ENCODE data around the gene REXO5.

The REXO5 gene

GRCh38 chr16:20878682-20879147 lies 72.4 kb downstream of the REXO5 start:
- no peak for DNase-seq

- DNase-seq: peak; percentile 41
These were observed 73.1 kb downstream of the REXO5 start for GRCh38 chr16:20879175-20880040.

GRCh38 chr16:20880867-20881502 lies 74.7 kb downstream of the REXO5 start:
- DNase-seq: no peak

DNA sequence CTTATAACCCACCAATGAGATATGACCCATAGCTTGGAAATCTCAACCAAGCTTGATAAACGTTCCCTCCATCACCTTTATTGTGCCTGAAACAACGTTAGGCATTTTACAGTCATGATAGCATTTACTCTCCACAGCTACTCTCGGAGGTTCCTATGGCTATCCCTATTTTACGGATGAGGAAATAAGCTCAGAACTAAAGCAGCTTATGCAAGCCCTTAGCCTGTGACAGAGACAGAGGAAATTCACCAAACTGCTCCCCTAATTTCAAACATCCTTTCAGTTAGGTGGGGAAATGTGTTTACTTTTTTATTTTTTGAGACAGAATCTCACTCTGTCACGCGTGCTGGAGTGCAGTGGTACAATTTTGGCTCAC lies 75.2 kb downstream of the REXO5 start:
- no peak for DNase-seq

DNA sequence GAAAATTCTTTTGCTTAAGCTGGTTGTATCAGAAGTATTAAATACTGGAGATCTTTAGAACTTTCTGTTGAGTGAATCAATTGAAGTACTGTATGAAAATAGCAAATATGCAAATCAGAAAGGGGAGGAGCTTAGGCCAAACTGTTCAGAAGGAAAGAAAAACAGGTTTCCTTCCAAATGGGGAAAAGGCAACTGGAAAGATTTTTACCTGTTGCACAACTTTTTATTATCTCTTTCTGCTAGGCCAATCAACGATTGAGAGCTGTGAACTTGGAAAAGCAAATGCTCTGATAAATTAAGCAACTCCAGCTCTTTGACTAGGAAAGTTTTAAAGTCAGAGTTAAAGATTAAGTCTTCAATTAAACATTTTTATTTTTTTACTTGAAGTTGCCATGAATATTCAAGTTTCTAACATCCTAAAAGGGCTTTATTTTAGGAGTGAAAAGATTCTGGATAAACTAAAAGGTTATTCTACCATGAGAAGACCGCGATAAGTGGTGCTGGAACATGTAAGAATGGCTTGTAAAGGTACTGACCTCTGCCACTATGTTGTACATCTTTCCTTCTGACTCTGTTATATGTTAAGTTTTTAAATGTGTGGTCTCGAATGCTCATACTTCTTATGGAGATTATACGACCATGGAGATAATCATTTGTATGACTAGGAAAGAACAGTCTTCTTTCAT lies 77.4 kb downstream of the REXO5 start:
- no peak for DNase-seq

DNA sequence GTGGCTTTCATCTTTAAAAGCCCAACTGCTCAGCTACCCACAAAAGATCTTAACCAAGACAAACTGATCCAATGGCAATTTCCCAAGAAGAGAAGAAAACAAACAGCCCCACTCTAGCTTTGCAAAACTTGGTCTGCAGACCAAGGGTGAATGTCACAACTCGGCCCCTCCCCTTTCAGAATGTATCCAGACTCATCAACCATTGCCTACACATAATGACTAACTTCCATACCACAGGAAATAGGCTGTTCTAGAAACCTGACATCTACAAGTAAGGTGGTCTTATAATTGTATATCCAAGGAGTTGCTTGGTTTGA lies 77.9 kb downstream of the REXO5 start:
- DNase-seq: peak; percentile 57

- no peak for DNase-seq
These were observed 80.0 kb downstream of the REXO5 start for GRCh38 chr16:20886320-20886719.

DNA sequence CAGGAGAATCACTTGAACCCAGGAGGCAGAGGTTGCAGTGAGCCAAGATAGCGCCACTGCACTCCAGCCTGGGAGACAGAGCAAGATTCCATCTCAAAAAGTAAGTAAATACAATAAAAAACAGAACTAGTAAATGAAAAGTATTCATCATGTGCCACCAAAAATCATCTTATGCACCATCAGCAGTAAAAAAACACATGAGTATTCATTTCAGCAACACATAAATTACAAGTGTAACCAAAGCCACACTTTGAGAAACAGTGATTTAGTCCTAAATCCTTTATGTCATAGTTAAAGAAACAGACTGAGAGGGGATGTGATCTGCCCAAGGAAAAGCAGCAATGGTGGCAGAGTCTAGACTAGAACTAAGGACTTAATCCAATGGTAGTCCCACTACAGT lies 80.9 kb downstream of the REXO5 start:
- no peak for DNase-seq

DNA sequence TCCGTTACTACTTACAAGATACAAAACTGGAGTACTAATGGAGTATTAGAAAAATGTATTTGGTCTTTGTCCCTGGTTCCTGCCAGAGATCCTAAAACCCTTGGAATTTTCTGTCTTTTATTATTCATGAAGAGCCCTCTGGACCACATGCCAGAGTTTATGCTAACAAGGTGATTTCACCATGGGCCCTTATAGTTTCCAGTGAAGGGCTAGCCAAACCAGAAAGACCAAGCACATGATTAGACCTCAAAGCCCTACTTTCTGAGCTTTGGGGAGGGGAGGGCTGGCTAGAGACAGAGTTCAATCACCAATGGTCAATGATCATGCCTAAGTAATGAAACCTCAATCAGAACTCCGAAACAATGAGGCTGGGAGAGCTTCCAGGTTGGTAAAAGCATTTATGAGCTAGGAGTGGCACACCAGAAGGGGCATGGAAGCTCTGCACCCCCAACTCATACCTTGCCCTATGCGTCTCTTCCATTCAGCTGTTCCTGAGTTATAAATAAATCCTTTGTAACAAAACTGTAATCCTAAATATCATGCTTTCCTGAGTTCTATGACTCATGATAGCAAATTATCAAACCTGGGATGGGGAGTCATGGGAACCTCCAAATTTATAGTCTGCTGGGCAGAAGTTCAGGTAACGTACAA lies 83.4 kb downstream of the REXO5 start:
- DNase-seq: no peak

DNA sequence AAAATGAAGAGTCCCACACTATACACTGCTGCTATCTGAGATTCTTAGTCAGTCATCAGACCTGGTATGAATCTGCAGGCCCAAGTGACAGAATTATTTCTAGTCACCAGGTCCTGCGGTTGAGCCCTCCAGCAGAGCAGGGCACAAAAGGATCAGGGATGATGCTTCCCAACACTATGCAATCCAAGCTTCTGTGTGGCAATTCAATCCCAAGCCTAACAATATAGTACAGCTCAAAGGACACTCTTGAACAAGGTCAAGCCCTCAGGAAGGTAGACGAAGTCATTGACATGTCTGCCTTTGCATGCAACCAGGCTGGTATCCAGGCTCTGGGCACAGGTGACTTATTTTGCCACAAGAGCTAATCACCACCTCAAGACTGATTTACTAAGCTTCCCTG lies 88.1 kb downstream of the REXO5 start:
- no peak for DNase-seq

- DNase-seq: peak; percentile 59
These were observed 91.0 kb downstream of the REXO5 start for GRCh38 chr16:20897253-20897897.

DNA sequence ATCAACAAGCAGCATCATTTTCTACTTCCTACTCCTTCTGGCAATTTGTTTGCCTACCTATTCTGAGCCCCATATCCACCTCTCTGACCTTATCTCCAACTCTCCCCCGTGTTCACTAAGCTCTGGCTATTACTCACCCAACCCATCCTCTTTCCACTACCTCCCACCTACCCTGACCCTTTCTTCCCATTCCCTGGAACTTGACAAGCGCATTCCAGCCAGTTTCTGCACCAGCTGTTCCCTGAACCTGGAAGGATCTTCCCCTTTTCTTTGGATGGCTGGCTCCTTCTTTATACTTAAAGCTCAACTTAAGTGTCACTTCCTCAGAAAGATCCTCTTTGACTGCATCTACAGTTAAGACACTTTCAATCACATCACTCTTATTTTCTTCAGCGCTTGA lies 91.6 kb downstream of the REXO5 start:
- DNase-seq: no peak

GRCh38 chr16:20899071-20899470 lies 92.7 kb downstream of the REXO5 start:
- DNase-seq: no peak

All from MV-4-11 (cell line).